Measurements from ENCODE around the gene MFAP1.

DNA sequence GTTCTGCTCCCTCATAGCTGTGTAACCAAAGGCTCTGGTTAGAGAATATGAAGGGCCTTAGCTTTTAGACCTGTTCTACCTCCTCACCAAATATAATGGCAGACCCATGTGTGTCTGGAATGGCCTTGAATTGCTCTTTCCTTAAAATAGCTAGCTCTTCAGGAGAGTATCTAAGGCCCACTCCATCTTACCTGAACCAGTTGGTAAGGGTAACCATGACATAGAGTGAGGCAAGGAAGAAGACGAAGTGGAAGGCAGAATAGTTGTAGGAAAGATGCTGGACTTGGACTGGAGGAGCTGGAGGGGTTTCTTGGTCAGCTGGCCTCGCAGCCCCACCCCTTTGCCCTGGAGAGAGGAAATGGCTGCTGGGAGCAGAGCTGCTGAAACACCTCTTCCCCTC, 29.3 kb downstream of the MFAP1 start:
- TF ChIP-seq, protein P1, sequence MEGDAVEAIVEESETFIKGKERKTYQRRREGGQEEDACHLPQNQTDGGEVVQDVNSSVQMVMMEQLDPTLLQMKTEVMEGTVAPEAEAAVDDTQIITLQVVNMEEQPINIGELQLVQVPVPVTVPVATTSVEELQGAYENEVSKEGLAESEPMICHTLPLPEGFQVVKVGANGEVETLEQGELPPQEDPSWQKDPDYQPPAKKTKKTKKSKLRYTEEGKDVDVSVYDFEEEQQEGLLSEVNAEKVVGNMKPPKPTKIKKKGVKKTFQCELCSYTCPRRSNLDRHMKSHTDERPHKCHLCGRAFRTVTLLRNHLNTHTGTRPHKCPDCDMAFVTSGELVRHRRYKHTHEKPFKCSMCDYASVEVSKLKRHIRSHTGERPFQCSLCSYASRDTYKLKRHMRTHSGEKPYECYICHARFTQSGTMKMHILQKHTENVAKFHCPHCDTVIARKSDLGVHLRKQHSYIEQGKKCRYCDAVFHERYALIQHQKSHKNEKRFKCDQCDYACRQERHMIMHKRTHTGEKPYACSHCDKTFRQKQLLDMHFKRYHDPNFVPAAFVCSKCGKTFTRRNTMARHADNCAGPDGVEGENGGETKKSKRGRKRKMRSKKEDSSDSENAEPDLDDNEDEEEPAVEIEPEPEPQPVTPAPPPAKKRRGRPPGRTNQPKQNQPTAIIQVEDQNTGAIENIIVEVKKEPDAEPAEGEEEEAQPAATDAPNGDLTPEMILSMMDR (conservative IDR thresholded peaks at IDR 0.05 in 1 of 2, IDR thresholded peaks at IDR 0.05 in 1 of 2; ENCODE audit: low read depth in 1 of 2, low read length in 2 of 2): no peak
- no peak for TF ChIP-seq EZH2 (IDR thresholded peaks at IDR 0.05; ENCODE audit: low read length, missing control alignments)

Measured in fibroblast of lung (primary cell).